ENCODE results near the gene ZNF219. TPM values are rescaled to one million over a fixed set of nuclear protein-coding genes. Genes with fewer than 3 reads are reported as not detected.
A peak's percentile ranks its signal among the peaks of the same experiment; 100 is the strongest.

The ZNF219 gene
- total RNA-seq, 2 experiments from 2014 or later, result 5.0 to 6.2 TPM

- H3K4me3 Mint-ChIP-seq, result no peak overlapping the region
- DNase-seq, result no peak
- no peaks in the 10 kb centered on the region for H3K4me1 Mint-ChIP-seq
- ChIA-PET CTCF (interaction anchor here (1.2 to 2.1 kb wide), 3 partner anchors 11 to 61 kb away, joined by 3 to 5 read pairs (median 4); no protein-coding TSS in a partner anchor), POLR2A (no interaction called here)
- H3K36me3 Mint-ChIP-seq (ENCODE audit: low read depth), result no peaks in the 10 kb centered on the region
- no peaks in the 10 kb centered on the region for H3K9me3 Mint-ChIP-seq
- peaks cover 10% of the 10 kb centered on the region for H3K27me3 Mint-ChIP-seq
- no peak overlapping the region for H3K27ac Mint-ChIP-seq
Observed at GRCh38 chr14:21078287-21078686, 20.2 kb downstream of the ZNF219 start.

GRCh38 chr14:21077672-21078071, 20.8 kb downstream of the ZNF219 start:
- H3K4me3 Mint-ChIP-seq, result no peak overlapping the region
- no peaks in the 10 kb centered on the region for H3K36me3 Mint-ChIP-seq (ENCODE audit: low read depth)
- no peak for DNase-seq
- H3K27me3 Mint-ChIP-seq, result peaks cover 13% of the 10 kb centered on the region
- no peaks in the 10 kb centered on the region for H3K4me1 Mint-ChIP-seq
- H3K9me3 Mint-ChIP-seq, result no peaks in the 10 kb centered on the region
- CTCF ChIA-PET, result interaction anchor here (1.2 kb wide), 1 partner anchor 15 kb away, joined by 4 read pairs; no protein-coding TSS in a partner anchor
- no peak overlapping the region for H3K27ac Mint-ChIP-seq
- POLR2A ChIA-PET, result no interaction called here

- H3K27me3 Mint-ChIP-seq, result peaks cover 30% of the 10 kb centered on the region
- H3K4me1 Mint-ChIP-seq, result peaks cover 13% of the 10 kb centered on the region
- no peak overlapping the region for H3K4me3 Mint-ChIP-seq
- ChIA-PET POLR2A (no interaction called here), CTCF (interaction anchor here (1.0 kb wide), 1 partner anchor 17 kb away, joined by 4 read pairs; no protein-coding TSS in a partner anchor)
- DNase-seq, result no peak
- H3K27ac Mint-ChIP-seq, result no peak overlapping the region
- no peaks in the 10 kb centered on the region for H3K9me3 Mint-ChIP-seq
- no peaks in the 10 kb centered on the region for H3K36me3 Mint-ChIP-seq (ENCODE audit: low read depth)
Observed at GRCh38 chr14:21075719-21076437, 22.6 kb downstream of the ZNF219 start.

GRCh38 chr14:21074398-21075272, 23.8 kb downstream of the ZNF219 start:
- peaks cover 22% of the 10 kb centered on the region for H3K4me1 Mint-ChIP-seq

GRCh38 chr14:21073921-21074320, 24.5 kb downstream of the ZNF219 start:
- Mint-ChIP-seq H3K4me3 (no peak overlapping the region), H3K36me3 (ENCODE audit: low read depth) (no peaks in the 10 kb centered on the region), H3K27ac (no peak overlapping the region), H3K27me3 (peaks cover 42% of the 10 kb centered on the region), H3K9me3 (no peaks in the 10 kb centered on the region), H3K4me1 (peaks cover 28% of the 10 kb centered on the region)
- ChIA-PET POLR2A (no interaction called here), CTCF (interaction anchor here (1.2 to 2.4 kb wide), 2 partner anchors 11 to 18 kb away, joined by 5 to 10 read pairs; no protein-coding TSS in a partner anchor)
- no peak for DNase-seq

More at GRCh38 chr14:21074398-21075272, 23.8 kb downstream of the ZNF219 start:
- H3K9me3 Mint-ChIP-seq, result no peaks in the 10 kb centered on the region
- no peak overlapping the region for H3K4me3 Mint-ChIP-seq
- H3K27ac Mint-ChIP-seq, result no peak overlapping the region
- ChIA-PET POLR2A (no interaction called here), CTCF (interaction anchor here (0.7 to 2.4 kb wide), 2 partner anchors 18 to 183 kb away, joined by 3 to 10 read pairs; no protein-coding TSS in a partner anchor)
- no peaks in the 10 kb centered on the region for H3K36me3 Mint-ChIP-seq (ENCODE audit: low read depth)
- DNase-seq, result no peak
- peaks cover 37% of the 10 kb centered on the region for H3K27me3 Mint-ChIP-seq

- H3K4me1 Mint-ChIP-seq, result peaks cover 34% of the 10 kb centered on the region
- no peak for DNase-seq
- H3K36me3 Mint-ChIP-seq (ENCODE audit: low read depth), result no peaks in the 10 kb centered on the region
- no peaks in the 10 kb centered on the region for H3K9me3 Mint-ChIP-seq
- no peak overlapping the region for H3K4me3 Mint-ChIP-seq
- no peak overlapping the region for H3K27ac Mint-ChIP-seq
- POLR2A ChIA-PET, result no interaction called here
- CTCF ChIA-PET, result interaction anchor here (0.9 to 3.1 kb wide), 5 partner anchors 10 to 55 kb away, joined by 3 to 25 read pairs (median 5); no protein-coding TSS in a partner anchor
- peaks cover 50% of the 10 kb centered on the region for H3K27me3 Mint-ChIP-seq
Observed at GRCh38 chr14:21072781-21073339, 25.6 kb downstream of the ZNF219 start.

- Mint-ChIP-seq H3K36me3 (ENCODE audit: low read depth) (no peaks in the 10 kb centered on the region), H3K27me3 (peaks cover 58% of the 10 kb centered on the region), H3K9me3 (no peaks in the 10 kb centered on the region), H3K27ac (no peak overlapping the region), H3K4me3 (no peak overlapping the region), H3K4me1 (peaks cover 34% of the 10 kb centered on the region)
- ChIA-PET POLR2A (interaction anchor here (0.5 kb wide), 1 partner anchor 150 kb away, joined by 5 read pairs; no protein-coding TSS in a partner anchor), CTCF (interaction anchor here (1.9 to 3.1 kb wide), 6 partner anchors 14 to 57 kb away, joined by 4 to 25 read pairs (median 8); partner anchors contain the start of gene RNASE8)
- DNase-seq, result no peak
Observed at GRCh38 chr14:21072031-21072473, 26.4 kb downstream of the ZNF219 start.

- peaks cover 63% of the 10 kb centered on the region for H3K27me3 Mint-ChIP-seq
- CTCF ChIA-PET, result interaction anchor here (0.6 to 3.1 kb wide), 8 partner anchors 10 to 57 kb away, joined by 3 to 25 read pairs (median 6); partner anchors contain the start of gene RNASE8
- H3K27ac Mint-ChIP-seq, result no peak overlapping the region
- peak; percentile 50 for DNase-seq
- H3K4me3 Mint-ChIP-seq, result peak overlapping the region; percentile 61
- H3K4me1 Mint-ChIP-seq, result peaks cover 34% of the 10 kb centered on the region
- POLR2A ChIA-PET, result interaction anchor here (0.5 to 0.8 kb wide), 2 partner anchors 151 to 176 kb away, joined by 3 to 5 read pairs; no protein-coding TSS in a partner anchor
- H3K36me3 Mint-ChIP-seq (ENCODE audit: low read depth), result no peaks in the 10 kb centered on the region
- H3K9me3 Mint-ChIP-seq, result no peaks in the 10 kb centered on the region
Observed at GRCh38 chr14:21071225-21072030, 27.0 kb downstream of the ZNF219 start.

GRCh38 chr14:21070610-21071224, 27.7 kb downstream of the ZNF219 start:
- ChIA-PET CTCF (interaction anchor here (0.9 to 3.1 kb wide), 7 partner anchors 12 to 56 kb away, joined by 3 to 25 read pairs (median 7); partner anchors contain the start of gene RNASE8), POLR2A (interaction anchor here (0.8 kb wide), 1 partner anchor 176 kb away, joined by 3 read pairs; no protein-coding TSS in a partner anchor)
- no peaks in the 10 kb centered on the region for H3K36me3 Mint-ChIP-seq (ENCODE audit: low read depth)
- H3K27me3 Mint-ChIP-seq, result peaks cover 69% of the 10 kb centered on the region
- H3K4me1 Mint-ChIP-seq, result peaks cover 34% of the 10 kb centered on the region
- H3K4me3 Mint-ChIP-seq, result peak overlapping the region; percentile 61
- no peak overlapping the region for H3K27ac Mint-ChIP-seq
- H3K9me3 Mint-ChIP-seq, result no peaks in the 10 kb centered on the region
- DNase-seq, result no peak

- Mint-ChIP-seq H3K36me3 (ENCODE audit: low read depth) (no peaks in the 10 kb centered on the region), H3K4me3 (peak within 1 kb of the TSS; percentile 61), H3K27ac (no peak within 1 kb of the TSS), H3K27me3 (peaks cover 74% of the 10 kb centered on the region), H3K9me3 (no peaks in the 10 kb centered on the region), H3K4me1 (peaks cover 34% of the 10 kb centered on the region)
- CTCF ChIA-PET, result interaction anchor here (1.9 to 3.1 kb wide), 6 partner anchors 12 to 55 kb away, joined by 4 to 25 read pairs (median 8); partner anchors contain the start of gene RNASE8
- no peak for DNase-seq
- POLR2A ChIA-PET, result interaction anchor here (0.8 kb wide), 1 partner anchor 177 kb away, joined by 3 read pairs; no protein-coding TSS in a partner anchor
Observed at GRCh38 chr14:21070083-21070609, 28.3 kb downstream of the ZNF219 start, which contains the start of gene ARHGEF40. Gene ARHGEF40, plus strand, starts transcription at chr14:21070304. Its CDS starts 93 bp downstream, at chr14:21070397.
